Loucy (cell line): ENCODE measurements around the gene MET.

Experiments
- EZH2phosphoT487 ChIP-seq: fragments of 200-600 bp; IDR thresholded peaks from 2 replicates; pipeline ENCODE4 v1.6.1; 2018; ENCODE audit warnings: antibody characterized with exemption, mild to moderate bottlenecking, moderate library complexity, borderline replicate concordance
- TF ChIP-seq, protein P1 (sequence below): fragments of 200-600 bp; sonication (generic); conservative IDR thresholded peaks from 2 replicates; pipeline ENCODE4 v1.5.1; 2014; ENCODE audit warnings: mild to moderate bottlenecking, antibody characterized with exemption, low read length

DNA sequence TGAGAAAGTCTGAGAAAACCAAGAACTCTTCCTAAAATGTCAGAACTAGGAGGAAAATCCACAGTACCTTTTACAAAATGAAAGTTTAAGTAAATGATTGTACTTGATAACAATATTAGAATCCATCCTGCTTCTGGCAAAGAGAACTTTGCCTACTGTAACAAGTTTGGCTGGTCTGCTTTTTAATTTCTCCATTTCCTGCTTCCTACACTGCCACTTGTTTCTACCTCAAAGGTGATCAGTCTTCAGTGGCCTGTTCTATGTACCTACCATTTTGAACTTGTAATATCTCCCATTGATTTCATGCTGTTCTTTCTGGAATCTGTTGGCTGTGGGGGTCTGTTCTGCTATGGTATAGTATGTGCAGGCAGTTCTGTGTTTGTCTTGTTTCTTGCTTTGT, 157.5 kb downstream of the MET start:
- TF ChIP-seq, protein P1, sequence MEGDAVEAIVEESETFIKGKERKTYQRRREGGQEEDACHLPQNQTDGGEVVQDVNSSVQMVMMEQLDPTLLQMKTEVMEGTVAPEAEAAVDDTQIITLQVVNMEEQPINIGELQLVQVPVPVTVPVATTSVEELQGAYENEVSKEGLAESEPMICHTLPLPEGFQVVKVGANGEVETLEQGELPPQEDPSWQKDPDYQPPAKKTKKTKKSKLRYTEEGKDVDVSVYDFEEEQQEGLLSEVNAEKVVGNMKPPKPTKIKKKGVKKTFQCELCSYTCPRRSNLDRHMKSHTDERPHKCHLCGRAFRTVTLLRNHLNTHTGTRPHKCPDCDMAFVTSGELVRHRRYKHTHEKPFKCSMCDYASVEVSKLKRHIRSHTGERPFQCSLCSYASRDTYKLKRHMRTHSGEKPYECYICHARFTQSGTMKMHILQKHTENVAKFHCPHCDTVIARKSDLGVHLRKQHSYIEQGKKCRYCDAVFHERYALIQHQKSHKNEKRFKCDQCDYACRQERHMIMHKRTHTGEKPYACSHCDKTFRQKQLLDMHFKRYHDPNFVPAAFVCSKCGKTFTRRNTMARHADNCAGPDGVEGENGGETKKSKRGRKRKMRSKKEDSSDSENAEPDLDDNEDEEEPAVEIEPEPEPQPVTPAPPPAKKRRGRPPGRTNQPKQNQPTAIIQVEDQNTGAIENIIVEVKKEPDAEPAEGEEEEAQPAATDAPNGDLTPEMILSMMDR, result no peak
- TF ChIP-seq EZH2phosphoT487, result no peak
